HG03039 (cell line): ENCODE data around the gene KIRREL3.

Source experiments
- ATAC-seq: cut with Tn5 transposase; IDR thresholded peaks from one replicate; pipeline ENCODE4 v1.9.1; 2021; ENCODE audit warnings: mild to moderate bottlenecking, moderate library complexity; ENCODE audit not compliant: unreplicated experiment

The KIRREL3 gene

DNA sequence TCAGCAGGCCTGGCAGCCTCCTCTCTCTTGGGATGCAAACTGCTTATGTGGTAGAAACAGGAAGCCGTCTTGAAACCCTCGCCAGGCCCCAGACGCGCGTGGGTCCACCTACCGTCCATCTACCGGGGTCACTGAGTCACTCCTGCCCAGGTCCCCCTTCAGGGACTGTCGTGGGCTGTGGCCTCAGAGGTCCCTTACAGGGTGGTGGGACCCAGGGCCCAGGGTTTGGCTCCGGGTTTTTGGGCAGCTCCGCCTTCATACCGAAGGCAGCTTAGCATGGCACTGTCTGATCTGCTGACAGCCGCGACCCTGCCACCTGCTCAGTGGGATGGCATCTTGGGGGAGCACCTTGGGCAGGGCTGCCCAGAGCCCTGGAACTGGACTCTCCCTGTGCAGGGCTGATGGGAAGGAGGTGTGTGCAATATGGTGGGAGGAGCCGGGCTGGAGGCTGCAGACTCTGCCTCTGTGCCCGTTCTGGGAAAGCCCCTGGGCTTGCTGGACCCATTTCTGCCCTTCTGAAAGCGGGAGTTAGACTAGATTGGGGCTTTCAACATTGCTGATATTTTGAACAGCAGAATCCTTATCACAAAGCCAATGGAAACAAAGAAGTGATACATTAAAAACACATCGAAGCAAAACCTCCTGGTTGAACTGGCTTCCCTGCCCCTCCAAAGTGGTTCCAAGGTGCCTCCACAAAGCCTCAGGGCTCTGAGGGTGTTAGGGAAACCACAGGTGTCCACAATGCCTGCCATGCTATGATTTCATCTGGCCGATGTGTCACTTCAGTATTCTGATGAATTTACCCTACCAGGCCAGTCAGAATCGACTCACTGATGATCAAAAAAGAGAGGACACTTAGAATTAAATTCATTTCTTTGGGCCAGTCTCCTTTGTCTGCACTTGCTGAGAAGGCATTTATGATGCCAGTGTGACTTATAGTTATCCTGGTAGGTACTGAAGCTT lies 316.5 kb downstream of the KIRREL3 start:
- ATAC-seq = no peak

DNA sequence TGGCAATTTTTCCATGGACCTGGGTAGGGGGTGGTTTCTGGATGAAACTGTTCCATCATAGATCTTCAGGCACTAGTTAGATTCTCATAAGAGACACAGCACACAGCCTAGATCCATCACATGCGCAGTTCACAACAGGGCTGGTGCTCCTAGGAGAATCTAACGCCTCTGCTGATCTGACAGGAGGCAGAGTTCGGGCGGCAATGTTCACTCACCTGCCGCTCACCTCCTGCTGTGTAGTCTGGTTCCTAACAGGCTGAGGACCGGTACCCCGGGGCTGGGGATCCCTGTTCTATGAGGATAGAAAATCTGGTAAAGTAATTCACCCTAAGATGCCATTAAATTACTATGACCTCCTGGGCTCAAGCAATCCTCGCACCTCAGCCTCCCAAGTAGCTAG lies 318.0 kb downstream of the KIRREL3 start:
- ATAC-seq = no peak

DNA sequence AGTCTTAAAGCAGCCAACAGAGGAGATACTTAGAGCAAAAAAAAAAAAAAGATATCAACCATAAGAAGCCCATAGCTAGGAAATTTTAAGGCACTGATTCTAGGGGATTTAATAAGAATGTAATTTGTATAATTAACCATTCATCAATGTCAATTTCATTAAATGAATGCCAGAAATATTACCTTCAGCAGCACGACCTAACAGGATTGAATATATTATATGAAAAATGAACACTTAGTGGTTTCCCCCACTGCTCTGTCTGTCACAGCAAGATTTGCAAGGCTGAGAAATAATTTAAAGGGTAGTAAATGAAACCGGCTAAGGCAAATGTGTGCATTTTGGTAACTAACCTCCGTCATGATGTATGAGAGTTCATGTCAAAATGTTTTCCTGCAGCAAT lies 319.9 kb downstream of the KIRREL3 start:
- no peak for ATAC-seq

DNA sequence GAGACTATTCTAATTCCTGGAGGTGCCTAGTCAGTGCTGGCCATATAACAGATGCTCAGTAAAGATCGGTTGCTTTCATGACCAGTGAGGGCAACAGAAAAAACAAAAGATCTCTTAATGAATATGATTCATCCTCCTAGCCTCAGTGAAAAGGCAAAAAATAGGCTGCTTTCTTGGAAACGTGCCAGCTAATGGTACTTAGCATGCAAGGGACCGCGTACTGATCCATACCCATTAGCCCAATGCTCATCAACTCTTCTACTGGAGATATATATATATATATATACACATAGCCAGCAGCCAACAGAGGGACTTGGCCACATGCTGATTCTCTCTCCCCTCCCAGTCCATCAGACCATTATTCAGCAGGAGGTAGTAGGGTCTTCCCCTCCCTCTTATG lies 320.4 kb downstream of the KIRREL3 start:
- ATAC-seq = no peak

GRCh38 chr11:126679033-126679432 lies 321.5 kb downstream of the KIRREL3 start:
- ATAC-seq = no peak

- ATAC-seq = no peak
Observed at GRCh38 chr11:126676536-126676935, 324.0 kb downstream of the KIRREL3 start.

- ATAC-seq = no peak
Observed at GRCh38 chr11:126673319-126673718, 327.3 kb downstream of the KIRREL3 start.

DNA sequence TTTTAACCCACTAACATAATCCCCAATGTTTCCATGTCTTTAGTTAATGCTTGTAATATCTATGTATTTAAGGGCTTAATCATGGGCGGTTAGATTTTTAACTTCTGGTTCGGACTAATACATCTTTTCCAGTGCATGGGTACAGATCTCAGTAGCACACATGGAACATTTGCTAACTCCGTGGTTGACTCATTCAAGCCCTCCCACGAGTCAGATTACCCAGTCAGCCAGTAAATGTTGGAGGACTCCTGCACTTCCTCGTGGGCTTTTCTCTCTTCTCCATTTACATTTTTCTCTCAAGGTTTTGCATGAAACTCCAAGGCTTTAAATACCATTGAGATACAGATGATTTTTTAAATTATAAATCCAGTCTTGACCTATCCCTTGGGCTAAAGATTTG lies 331.2 kb downstream of the KIRREL3 start:
- no peak for ATAC-seq

DNA sequence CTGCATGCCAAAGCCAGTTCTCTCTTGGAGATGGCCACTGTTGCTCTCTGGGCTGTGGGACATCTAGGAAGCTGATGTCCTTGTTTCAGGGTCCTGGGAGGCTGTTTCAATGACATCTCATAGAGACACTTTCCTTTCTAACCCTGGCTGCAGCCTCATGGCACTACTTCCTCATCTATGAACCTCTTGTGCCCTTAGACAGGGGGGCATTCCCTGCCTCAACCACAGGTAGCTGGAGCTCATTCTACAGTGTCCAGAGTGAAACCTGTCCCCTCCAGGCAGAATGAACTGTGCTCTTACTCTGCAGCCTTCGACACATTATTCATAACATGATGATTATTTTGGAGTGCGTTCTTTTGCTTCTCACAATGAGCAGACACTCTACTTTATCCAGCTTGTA lies 335.9 kb downstream of the KIRREL3 start:
- ATAC-seq = no peak

- ATAC-seq = no peak
Observed at GRCh38 chr11:126663749-126664592, 336.6 kb downstream of the KIRREL3 start.

DNA sequence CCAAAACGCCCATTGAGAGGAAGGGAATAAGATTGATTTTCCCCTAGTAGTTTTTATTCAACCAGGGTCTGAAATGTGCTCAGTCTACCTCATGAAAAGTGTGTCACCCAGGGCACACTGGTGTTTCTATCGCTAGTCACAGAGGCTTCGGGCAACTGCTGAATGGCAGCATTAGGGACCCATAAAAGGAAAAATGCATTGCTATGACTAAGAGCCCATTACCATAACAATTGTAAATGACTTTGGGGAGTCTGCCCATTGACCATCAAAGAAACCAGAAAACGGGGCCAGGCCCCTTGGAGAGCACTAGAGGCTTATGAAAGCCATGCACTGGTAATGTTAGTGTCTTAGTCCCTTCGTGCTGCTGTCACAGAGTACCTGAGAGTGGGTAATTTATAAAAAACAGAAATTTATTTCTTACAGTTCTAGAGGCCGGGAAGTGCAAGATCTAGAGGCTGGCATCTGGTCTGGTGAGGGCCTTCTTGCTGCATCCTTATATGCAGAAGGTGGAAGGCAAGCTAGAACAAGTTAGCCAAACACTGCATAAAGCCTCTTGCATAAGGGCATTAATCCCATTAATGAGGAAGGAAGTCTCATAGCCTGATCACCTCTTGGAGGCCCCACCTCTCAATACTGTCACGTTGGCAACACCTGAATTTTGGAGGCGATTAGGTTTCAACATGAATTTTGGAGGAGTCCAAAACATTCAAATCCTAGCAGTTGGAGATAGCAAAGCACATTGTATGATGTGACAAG lies 338.4 kb downstream of the KIRREL3 start:
- no peak for ATAC-seq

GRCh38 chr11:126660761-126661425 lies 339.7 kb downstream of the KIRREL3 start:
- no peak for ATAC-seq

DNA sequence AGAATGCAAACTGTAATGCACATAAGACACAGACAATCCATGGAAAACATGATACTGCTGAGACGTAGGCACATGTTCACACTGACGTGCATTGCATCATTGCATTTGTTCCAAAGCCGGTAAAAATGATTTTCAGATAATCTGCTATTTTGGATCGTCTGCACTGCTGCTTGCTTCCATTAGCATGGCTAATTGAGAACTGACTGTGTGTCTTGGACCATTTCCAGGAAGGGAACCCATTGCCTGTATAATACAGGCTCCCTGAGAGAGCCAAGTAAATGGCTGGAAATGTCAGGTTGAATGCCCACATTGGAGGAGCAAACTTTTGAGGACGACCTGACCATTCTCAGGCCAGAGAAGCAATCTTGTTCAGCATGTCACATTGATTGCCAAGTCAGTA lies 340.2 kb downstream of the KIRREL3 start:
- no peak for ATAC-seq

DNA sequence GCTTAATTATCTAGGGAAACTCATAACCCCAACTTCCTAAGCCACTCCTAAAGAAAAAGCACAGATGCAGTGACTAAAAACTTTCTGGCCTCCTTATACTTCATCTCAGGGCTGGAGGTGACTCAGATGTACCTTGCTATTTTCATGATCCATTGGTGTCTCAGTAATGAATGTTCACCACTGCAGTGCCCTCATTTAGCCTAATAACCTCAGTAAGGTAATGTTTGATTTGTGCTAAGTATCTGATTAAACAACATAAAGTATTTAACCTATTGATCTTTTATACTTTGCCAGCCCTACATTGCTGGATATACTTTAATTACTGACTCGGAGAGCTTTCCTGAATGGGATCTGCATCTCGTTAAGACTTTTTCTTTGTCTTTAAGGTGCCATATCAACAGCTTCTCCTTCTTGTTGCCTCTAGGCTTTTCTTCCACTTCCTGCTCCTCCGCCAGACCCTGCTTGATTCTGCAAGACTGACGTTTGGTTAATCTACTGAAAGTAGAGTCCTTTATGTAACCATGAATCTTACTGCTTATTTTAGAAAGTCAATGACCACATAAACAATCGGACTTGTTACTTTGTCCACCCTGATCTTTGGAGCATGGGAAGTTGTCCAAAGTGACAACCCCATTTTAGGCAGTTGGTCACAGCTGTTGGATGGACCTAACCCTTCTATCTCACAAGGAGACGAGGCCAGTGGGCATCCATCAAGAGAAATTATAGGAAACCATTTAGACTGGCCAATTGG lies 342.1 kb downstream of the KIRREL3 start:
- no peak for ATAC-seq

DNA sequence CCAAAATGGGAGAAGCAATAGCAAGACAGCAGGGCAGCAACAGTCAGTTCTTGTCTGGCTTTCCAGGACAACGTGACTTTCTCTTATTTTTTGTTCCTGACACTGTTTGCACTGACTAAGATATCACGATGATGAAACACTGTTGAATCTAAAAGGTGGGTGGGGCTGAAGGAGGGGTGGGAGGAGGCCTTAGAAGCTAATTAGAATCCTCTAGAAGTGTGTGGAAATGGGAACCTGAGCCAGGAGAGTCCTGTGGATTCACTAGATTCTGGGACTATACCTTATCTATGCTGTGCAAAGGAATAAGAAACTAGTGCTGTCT lies 344.8 kb downstream of the KIRREL3 start:
- ATAC-seq = no peak

DNA sequence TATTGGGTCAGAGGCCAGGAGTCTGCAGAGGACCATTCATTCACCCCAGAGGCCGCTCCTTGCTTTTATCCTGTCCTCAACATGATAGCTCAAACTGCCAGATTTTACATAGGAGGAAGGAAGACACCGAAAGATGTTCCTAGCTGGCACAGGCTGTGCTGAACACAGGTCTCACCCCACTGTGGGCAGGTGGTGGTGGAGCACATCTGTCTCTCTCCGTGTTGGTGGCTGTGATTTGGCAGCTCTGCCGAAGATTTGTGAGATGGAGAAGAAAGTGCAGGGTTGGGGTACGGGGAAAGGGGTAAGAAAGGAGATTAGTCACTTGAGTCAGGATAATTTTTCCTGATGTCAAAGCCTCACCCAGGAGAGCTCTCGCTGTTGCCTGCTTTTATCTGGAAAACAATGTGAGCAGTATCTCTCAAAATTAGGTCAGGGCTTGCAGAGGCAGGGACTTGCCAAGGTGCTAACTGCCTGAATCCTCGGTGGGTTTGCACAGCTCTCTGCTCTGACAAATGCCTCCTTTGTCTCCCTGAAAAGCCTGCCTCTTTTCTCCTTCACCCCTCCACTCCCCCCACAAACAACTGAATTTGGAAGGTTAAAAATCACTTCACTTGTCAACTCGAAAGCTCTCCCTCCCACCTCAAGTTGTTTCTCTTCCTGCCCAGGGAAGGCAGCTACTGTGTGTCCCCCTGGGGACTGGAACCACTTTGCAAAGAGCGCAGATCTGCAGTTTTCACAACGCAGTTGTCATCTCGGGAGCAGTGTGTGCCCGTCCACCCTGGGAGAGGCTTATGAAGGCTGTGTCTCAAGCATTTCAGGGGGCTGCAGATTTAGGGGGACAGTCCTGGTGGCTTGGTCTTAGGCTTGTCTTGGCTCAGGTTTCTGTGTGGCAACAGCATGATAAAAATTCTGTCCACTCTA lies 345.4 kb downstream of the KIRREL3 start:
- ATAC-seq = no peak

DNA sequence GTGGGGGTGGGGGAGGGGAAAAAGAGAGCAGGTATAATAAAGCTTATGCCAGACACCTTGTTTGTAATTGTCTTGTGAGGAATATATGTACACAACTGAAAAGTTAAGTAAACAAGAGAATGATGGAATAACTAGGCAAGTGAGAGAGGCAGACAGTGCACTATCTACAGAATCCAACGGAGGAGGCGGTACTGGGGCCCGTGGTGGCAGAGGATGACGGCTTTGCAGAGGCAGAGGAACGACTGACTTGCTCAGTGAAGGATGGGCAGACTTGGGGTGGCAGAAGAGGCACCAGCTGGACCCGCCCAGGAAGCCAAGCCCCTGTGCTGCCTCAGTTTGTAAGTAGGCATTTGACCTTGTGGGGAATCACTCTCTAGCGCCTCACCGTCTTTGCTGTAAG lies 347.5 kb downstream of the KIRREL3 start:
- no peak for ATAC-seq

- no peak for ATAC-seq
Observed at GRCh38 chr11:126647735-126648134, 352.8 kb downstream of the KIRREL3 start.
